B cell (primary cell): ENCODE data around the gene ZNF212. TPM values are rescaled to one million over a fixed set of nuclear protein-coding genes. Genes with fewer than 3 reads are reported as not detected.

Experiments
- ATAC-seq: fragments of 200-7000 bp; cut with Tn5 transposase; one replicate; pipeline ENCODE4 v1.10.0; 2021; ENCODE audit warnings: low read depth, mild to moderate bottlenecking, moderate number of reproducible peaks, moderate library complexity
- CTCF ChIA-PET: fragments of 350-600 bp; sonication (Branson Sonifier 250); formaldehyde crosslinking; loops from one replicate; lab custom pipeline; 2021; ENCODE audit warnings: antibody characterized with exemption, inconsistent platforms; lab: Charles Lee
- POLR2A ChIA-PET: fragments of 350-600 bp; sonication (Branson Sonifier 250); formaldehyde crosslinking; loops from one replicate; lab custom pipeline; 2021; ENCODE audit warnings: antibody characterized with exemption; lab: Charles Lee
- DNase-seq: peaks from one replicate; pipeline ENCODE4 v3.0.0; 2013
- H2AFZ ChIP-seq: 2 replicates; pipeline ENCODE4 v1.6.1; 2012; ENCODE audit warnings: mild to moderate bottlenecking, low read depth, low read length; ENCODE audit not compliant: insufficient read depth, poor library complexity, severe bottlenecking
- H3K27ac ChIP-seq, 2 donors: 1 replicate in 1 of 2; 2 replicates in 1 of 2; pipeline ENCODE4 v1.5.1; 2012 to 2013; ENCODE audit warnings: low read length in 2 of 2, mild to moderate bottlenecking in 2 of 2, moderate library complexity in 1 of 2
- H3K27me3 ChIP-seq, 4 experiments: fragments of 200-600 bp in 1 of 4; sonication (generic) in 1 of 4; replicated peaks in 1 of 4; 1 replicate in 2 of 4; 2 replicates in 2 of 4; pipeline versions ENCODE4 v1.6.1 to v1.7.0; 2013 to 2016; ENCODE audit warnings: low read length in 3 of 4, mild to moderate bottlenecking in 2 of 4, mixed read lengths in 1 of 4, moderate library complexity in 1 of 4; ENCODE audit not compliant: insufficient read depth in 4 of 4, control insufficient read depth in 3 of 4; ENCODE audit errors: control extremely low read depth in 1 of 4
- H3K36me3 ChIP-seq, 2 experiments: replicated peaks in 1 of 2; 1 replicate in 1 of 2; 2 replicates in 1 of 2; pipeline versions ENCODE4 v1.6.1 to v1.7.1; 2013; ENCODE audit warnings: low read length in 1 of 2; ENCODE audit not compliant: insufficient read depth in 2 of 2, control insufficient read depth in 1 of 2; ENCODE audit errors: control extremely low read depth in 1 of 2, extremely low read depth in 1 of 2
- H3K4me1 ChIP-seq, 2 donors: fragments of 200-600 bp in 1 of 2; sonication (generic) in 1 of 2; 1 replicate in 1 of 2; 2 replicates in 1 of 2; pipeline versions ENCODE4 v1.5.1 to v1.6.1; 2013 to 2017; ENCODE audit warnings: low read length in 2 of 2; ENCODE audit not compliant: control insufficient read depth in 2 of 2, insufficient read depth in 2 of 2
- H3K4me2 ChIP-seq: replicated peaks from 2 replicates; pipeline ENCODE3; 2012; ENCODE audit warnings: mild to moderate bottlenecking, low read depth, low read length; ENCODE audit not compliant: poor library complexity, severe bottlenecking
- H3K4me3 ChIP-seq, 5 experiments: fragments of 200-600 bp in 1 of 5; sonication (generic) in 1 of 5; 1 replicate in 3 of 5; 2 replicates in 2 of 5; pipeline versions ENCODE4 v1.5.1 to v1.7.0; 2011 to 2016; ENCODE audit warnings: low read length in 4 of 5, mild to moderate bottlenecking in 4 of 5, low read depth in 2 of 5, control low read depth in 1 of 5, moderate library complexity in 1 of 5; ENCODE audit not compliant: insufficient read depth in 1 of 5; ENCODE audit errors: control extremely low read depth in 1 of 5, extremely low read depth in 1 of 5
- H3K79me2 ChIP-seq: fragments of 200-600 bp; sonication (generic); one replicate; pipeline ENCODE4 v1.6.0; 2016; ENCODE audit warnings: low read length; ENCODE audit not compliant: control insufficient read depth, insufficient read depth
- H3K9ac ChIP-seq: fragments of 200-600 bp; sonication (generic); 2 replicates; pipeline ENCODE4 v1.6.1; 2017; ENCODE audit warnings: mild to moderate bottlenecking, low read length, moderate library complexity
- H3K9me3 ChIP-seq, 3 donors: one replicate each; pipeline versions ENCODE4 v1.6.1 to v1.7.1; 2013; ENCODE audit warnings: low read length in 2 of 3; ENCODE audit not compliant: control insufficient read depth in 2 of 3, insufficient read depth in 1 of 3; ENCODE audit errors: control extremely low read depth in 1 of 3
- H4K20me1 ChIP-seq: 2 replicates; pipeline ENCODE4 v1.6.0; 2012; ENCODE audit warnings: mild to moderate bottlenecking, low read length; ENCODE audit not compliant: insufficient read depth, control insufficient read depth, poor library complexity, severe bottlenecking
- H3K27ac Mint-ChIP-seq: one replicate; pipeline ENCODE4 v1.8.0; 2021; ENCODE audit warnings: mixed read lengths
- H3K27me3 Mint-ChIP-seq: one replicate; pipeline ENCODE4 v1.8.0; 2021; ENCODE audit warnings: mixed read lengths
- H3K4me1 Mint-ChIP-seq: one replicate; pipeline ENCODE4 v1.8.0; 2021; ENCODE audit warnings: mixed read lengths
- H3K4me3 Mint-ChIP-seq: one replicate; pipeline ENCODE4 v1.8.0; 2021; ENCODE audit warnings: mixed read lengths
- H3K9me3 Mint-ChIP-seq: one replicate; pipeline ENCODE4 v1.8.0; 2022; ENCODE audit warnings: mixed read lengths; ENCODE audit not compliant: insufficient read depth
- EZH2 ChIP-seq: IDR thresholded peaks from 2 replicates; pipeline ENCODE4 v1.6.1; 2012; ENCODE audit warnings: borderline replicate concordance, low read depth, mild to moderate bottlenecking, moderate library complexity, low read length; ENCODE audit not compliant: insufficient read depth, poor library complexity, severe bottlenecking
- WGBS: methylation state at CpG from one replicate; pipeline ENCODE4 v1.1.5; 2013; ENCODE audit warnings: missing lambda C conversion rate; ENCODE audit not compliant: insufficient coverage; 5-methylcytosine and 5-hydroxymethylcytosine counted together
- intact Hi-C: fragments of 100-400 bp; cut with micrococcal nuclease; formaldehyde crosslinking; loops from one replicate; pipeline ENCODE4 v1.10.0; 2022
- polyA plus RNA-seq: library from polyadenylated mRNA; depleted of rRNA; stranded (reverse); fragments of >200 nt; gene quantifications from 2 replicates; pipeline ENCODE4 v1.2.3, GENCODE V29; 2012
- total RNA-seq, 2 donors: library from RNA; stranded (reverse); fragments of 120-200 nt in 1 of 2; gene quantifications; 1 replicate in 1 of 2; 2 replicates in 1 of 2; pipeline versions ENCODE4 v1.2.3 to v1.2.4, GENCODE V29; 2013 to 2022
- TF ChIP-seq, protein P1 (sequence below): fragments of 200-600 bp; IDR thresholded peaks from one replicate; pipeline ENCODE4 v1.8.0; 2022; ENCODE audit warnings: antibody characterized with exemption, mild to moderate bottlenecking

The ZNF212 gene
- total and polyA plus RNA-seq, 2 donors (not counting 1 experiment from before 2014, with no cell fraction given), result 8.1 to 22.5 TPM

DNA sequence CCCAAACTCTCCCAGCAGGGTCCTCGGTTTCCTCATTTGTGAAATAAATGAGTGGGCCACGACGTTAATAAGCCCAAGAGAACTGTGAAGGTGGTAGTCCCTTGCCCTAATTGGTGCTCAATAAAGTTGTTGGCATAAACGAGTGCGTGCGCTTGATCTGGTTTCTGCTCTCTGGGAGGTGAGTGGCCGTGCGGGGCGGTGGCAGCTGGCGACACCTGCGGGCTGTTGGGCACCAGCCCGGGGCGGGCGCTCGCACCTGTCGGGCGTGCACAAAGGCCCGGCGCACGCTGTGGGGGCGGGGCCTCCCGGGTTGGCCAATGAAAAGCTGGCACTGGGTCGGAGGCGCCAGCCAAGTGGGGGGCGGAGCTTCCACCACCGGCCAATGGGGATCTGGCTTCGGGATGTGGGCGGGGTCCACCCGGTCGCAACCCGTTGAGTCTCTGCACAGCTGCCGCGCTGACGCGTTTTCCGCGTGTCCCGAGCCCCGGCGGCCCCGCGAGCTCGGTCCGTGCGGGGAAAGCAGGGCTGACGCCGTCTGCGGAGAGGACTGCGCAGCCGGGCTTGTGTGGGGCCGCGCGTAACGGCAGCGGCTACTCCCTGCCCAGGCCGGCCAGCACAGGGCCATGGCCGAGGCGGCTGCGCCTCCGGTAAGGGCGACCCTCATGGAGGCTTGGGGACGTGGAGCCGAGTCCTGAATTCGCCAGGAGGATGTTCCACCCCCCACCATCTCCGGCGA, 45.6 kb downstream of the ZNF212 start:
- peak overlapping the region; percentile 31 to 69 (median 60) for H3K4me3 ChIP-seq
- Mint-ChIP-seq H3K4me1 (peaks cover 32% of the 10 kb centered on the region), H3K27ac (peak overlapping the region; percentile 74), H3K9me3 (no peaks in the 10 kb centered on the region), H3K4me3 (peak overlapping the region; percentile 93), H3K27me3 (no peaks in the 10 kb centered on the region)
- H3K36me3 ChIP-seq, result peaks cover 0 to 11% of the 10 kb centered on the region in 2 experiments
- H3K27me3 ChIP-seq, result no peaks in the 10 kb centered on the region
- peak overlapping the region; percentile 65 for H3K9ac ChIP-seq
- H2AFZ ChIP-seq, result peak overlapping the region; percentile 67
- 3% methylated on average over 64 of the region's 66 CpGs for WGBS
- peak overlapping the region; percentile 91 for H3K4me2 ChIP-seq
- DNase-seq (peak; percentile 97), ATAC-seq (peak; percentile 97)
- no peaks in the 10 kb centered on the region for H4K20me1 ChIP-seq
- H3K27ac ChIP-seq, result peak overlapping the region in 1 of 2 donors; percentile 36
- ChIA-PET CTCF (interaction anchor here (0.6 to 2.0 kb wide), 8 partner anchors 10 to 339 kb away, joined by 3 to 34 read pairs (median 6); partner anchors contain the start of genes ZNF282 and ZNF783), POLR2A (interaction anchor here (0.6 to 2.9 kb wide), 5 partner anchors 23 to 221 kb away, joined by 3 to 17 read pairs (median 5); partner anchors contain the start of genes ZNF398 and ZNF783)
- intact Hi-C loops, result loop anchor here (1.0 kb wide), 3 partner anchors 23 to 257 kb away; partner anchors contain the start of genes PDIA4, ZNF212 and ZNF783
- H3K79me2 ChIP-seq, result peaks cover 5% of the 10 kb centered on the region
- peaks cover 0 to 4% (median 0%) of the 10 kb centered on the region in 3 donors for H3K9me3 ChIP-seq
- H3K4me1 ChIP-seq, result peaks cover 20 to 27% of the 10 kb centered on the region in 2 donors
- TF ChIP-seq, protein P1, sequence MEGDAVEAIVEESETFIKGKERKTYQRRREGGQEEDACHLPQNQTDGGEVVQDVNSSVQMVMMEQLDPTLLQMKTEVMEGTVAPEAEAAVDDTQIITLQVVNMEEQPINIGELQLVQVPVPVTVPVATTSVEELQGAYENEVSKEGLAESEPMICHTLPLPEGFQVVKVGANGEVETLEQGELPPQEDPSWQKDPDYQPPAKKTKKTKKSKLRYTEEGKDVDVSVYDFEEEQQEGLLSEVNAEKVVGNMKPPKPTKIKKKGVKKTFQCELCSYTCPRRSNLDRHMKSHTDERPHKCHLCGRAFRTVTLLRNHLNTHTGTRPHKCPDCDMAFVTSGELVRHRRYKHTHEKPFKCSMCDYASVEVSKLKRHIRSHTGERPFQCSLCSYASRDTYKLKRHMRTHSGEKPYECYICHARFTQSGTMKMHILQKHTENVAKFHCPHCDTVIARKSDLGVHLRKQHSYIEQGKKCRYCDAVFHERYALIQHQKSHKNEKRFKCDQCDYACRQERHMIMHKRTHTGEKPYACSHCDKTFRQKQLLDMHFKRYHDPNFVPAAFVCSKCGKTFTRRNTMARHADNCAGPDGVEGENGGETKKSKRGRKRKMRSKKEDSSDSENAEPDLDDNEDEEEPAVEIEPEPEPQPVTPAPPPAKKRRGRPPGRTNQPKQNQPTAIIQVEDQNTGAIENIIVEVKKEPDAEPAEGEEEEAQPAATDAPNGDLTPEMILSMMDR, result no peak
- no peak for TF ChIP-seq EZH2
